ENCODE data around the gene CCNT2. TPM values are rescaled to one million over a fixed set of nuclear protein-coding genes. Genes with fewer than 3 reads are reported as not detected.
"Not testable (repeated sequence)": the region's sequence is repeated elsewhere in the genome, so short reads cannot be mapped to it uniquely, and the experiment has no call there.

The CCNT2 gene
- total RNA-seq, 1 donor from 2014 or later, result 108 TPM

- H4K20me1 ChIP-seq (ENCODE audit: low read depth), result no peaks in the 10 kb centered on the region
- no peak overlapping the region for H3K4me3 ChIP-seq
- no peaks in the 10 kb centered on the region for H3K36me3 ChIP-seq
- H3K27me3 Mint-ChIP-seq (ENCODE audit: insufficient read depth, low read depth), result peaks cover 3% of the 10 kb centered on the region
- H3K27ac Mint-ChIP-seq, result no peak overlapping the region
- no peaks in the 10 kb centered on the region for H3K4me1 ChIP-seq
- no peak overlapping the region for H3K4me2 ChIP-seq
- peaks cover 5% of the 10 kb centered on the region for H3K36me3 Mint-ChIP-seq
- no peak overlapping the region for H3K9ac ChIP-seq
- DNase-seq (ENCODE audit: low spot score), result no peak
- peaks cover 9% of the 10 kb centered on the region for H3K9me3 ChIP-seq (ENCODE audit: low read depth)
- peaks cover 37% of the 10 kb centered on the region for H3K9me3 Mint-ChIP-seq
- no peaks in the 10 kb centered on the region for H3K4me1 Mint-ChIP-seq
- H3F3A ChIP-seq (ENCODE audit: low read depth), result no peaks in the 10 kb centered on the region
- no peak overlapping the region for H2AFZ ChIP-seq (replicated peaks)
- no peaks in the 10 kb centered on the region for H3K27me3 ChIP-seq
- H3K27ac ChIP-seq, result no peak overlapping the region
- TF ChIP-seq EZH2 (IDR thresholded peaks at IDR 0.05) (no peak), EZH2phosphoT487 (IDR thresholded peaks at IDR 0.05) (no peak), CTCF (IDR thresholded peaks at IDR 0.05) (no peak)
- H3K79me2 ChIP-seq (ENCODE audit: low read depth), result no peaks in the 10 kb centered on the region
- H3K4me3 Mint-ChIP-seq, result no peak overlapping the region
Measured at GRCh38 chr2:134973241-134974138, 54.9 kb downstream of the CCNT2 start.

- H4K20me1 ChIP-seq (ENCODE audit: low read depth), result no peaks in the 10 kb centered on the region
- H3K9ac ChIP-seq, result no peak overlapping the region
- H3K79me2 ChIP-seq (ENCODE audit: low read depth), result no peaks in the 10 kb centered on the region
- no peaks in the 10 kb centered on the region for H3K4me1 Mint-ChIP-seq
- no peaks in the 10 kb centered on the region for H3K4me1 ChIP-seq
- no peak overlapping the region for H3K4me3 Mint-ChIP-seq
- H3K9me3 Mint-ChIP-seq, result peaks cover 26% of the 10 kb centered on the region
- no peaks in the 10 kb centered on the region for H3K36me3 ChIP-seq
- H3K27ac Mint-ChIP-seq, result no peak overlapping the region
- no peaks in the 10 kb centered on the region for H3F3A ChIP-seq (ENCODE audit: low read depth)
- H3K4me2 ChIP-seq, result no peak overlapping the region
- no peak overlapping the region for H3K4me3 ChIP-seq
- TF ChIP-seq EZH2 (IDR thresholded peaks at IDR 0.05) (no peak), CTCF (IDR thresholded peaks at IDR 0.05) (no peak), EZH2phosphoT487 (IDR thresholded peaks at IDR 0.05) (no peak)
- H3K27ac ChIP-seq, result no peak overlapping the region
- no peak overlapping the region for H2AFZ ChIP-seq (replicated peaks)
- H3K27me3 Mint-ChIP-seq (ENCODE audit: insufficient read depth, low read depth), result no peaks in the 10 kb centered on the region
- no peaks in the 10 kb centered on the region for H3K36me3 Mint-ChIP-seq
- DNase-seq (ENCODE audit: low spot score), result no peak
- H3K27me3 ChIP-seq, result no peaks in the 10 kb centered on the region
- no peaks in the 10 kb centered on the region for H3K9me3 ChIP-seq (ENCODE audit: low read depth)
Measured at GRCh38 chr2:134975281-134976009, 56.8 kb downstream of the CCNT2 start.

- Histone ChIP-seq H3K36me3 (no peaks in the 10 kb centered on the region), H3K27me3 (no peaks in the 10 kb centered on the region), H3K9ac (no peak overlapping the region), H4K20me1 (ENCODE audit: low read depth) (no peaks in the 10 kb centered on the region), H3K4me2 (no peak overlapping the region), H3K9me3 (ENCODE audit: low read depth) (no peaks in the 10 kb centered on the region), H3K79me2 (ENCODE audit: low read depth) (no peaks in the 10 kb centered on the region), H3K27ac (no peak overlapping the region), H2AFZ (replicated peaks) (no peak overlapping the region), H3K4me1 (no peaks in the 10 kb centered on the region), H3K4me3 (no peak overlapping the region), H3F3A (ENCODE audit: low read depth) (no peaks in the 10 kb centered on the region)
- no peaks in the 10 kb centered on the region for H3K27me3 Mint-ChIP-seq (ENCODE audit: insufficient read depth, low read depth)
- TF ChIP-seq EZH2 (IDR thresholded peaks at IDR 0.05) (no peak), EZH2phosphoT487 (IDR thresholded peaks at IDR 0.05) (no peak), CTCF (IDR thresholded peaks at IDR 0.05) (no peak)
- no peak overlapping the region for H3K27ac Mint-ChIP-seq
- H3K4me1 Mint-ChIP-seq, result no peaks in the 10 kb centered on the region
- no peaks in the 10 kb centered on the region for H3K36me3 Mint-ChIP-seq
- H3K4me3 Mint-ChIP-seq, result no peak overlapping the region
- H3K9me3 Mint-ChIP-seq, result peaks cover 21% of the 10 kb centered on the region
- no peak for DNase-seq (ENCODE audit: low spot score)
Measured at GRCh38 chr2:134976074-134976702, 57.6 kb downstream of the CCNT2 start.

GRCh38 chr2:134977104-134977503, 58.5 kb downstream of the CCNT2 start:
- not testable (repeated sequence) for H2AFZ ChIP-seq (replicated peaks); H3K4me1 Mint-ChIP-seq; H3K27me3 Mint-ChIP-seq (ENCODE audit: insufficient read depth, low read depth); H3F3A ChIP-seq (ENCODE audit: low read depth); H3K4me3 Mint-ChIP-seq; H3K4me3 ChIP-seq; H3K9me3 ChIP-seq (ENCODE audit: low read depth); H3K27me3 ChIP-seq; H3K36me3 Mint-ChIP-seq; H3K79me2 ChIP-seq (ENCODE audit: low read depth); H3K4me1 ChIP-seq; H3K4me2 ChIP-seq; H4K20me1 ChIP-seq (ENCODE audit: low read depth); H3K36me3 ChIP-seq; H3K27ac Mint-ChIP-seq; DNase-seq (ENCODE audit: low spot score); H3K9ac ChIP-seq; H3K27ac ChIP-seq
- H3K9me3 Mint-ChIP-seq, result peaks cover 16% of the 10 kb centered on the region
